GM12801 (cell line): ENCODE data around the gene RUFY4.

Experiments used
- CTCF ChIP-seq: IDR thresholded peaks from one replicate; pipeline ENCODE4 v1.5.1; 2011; ENCODE audit warnings: control low read depth; ENCODE audit not compliant: insufficient read length; ENCODE audit errors: extremely low read depth

Gene RUFY4

DNA sequence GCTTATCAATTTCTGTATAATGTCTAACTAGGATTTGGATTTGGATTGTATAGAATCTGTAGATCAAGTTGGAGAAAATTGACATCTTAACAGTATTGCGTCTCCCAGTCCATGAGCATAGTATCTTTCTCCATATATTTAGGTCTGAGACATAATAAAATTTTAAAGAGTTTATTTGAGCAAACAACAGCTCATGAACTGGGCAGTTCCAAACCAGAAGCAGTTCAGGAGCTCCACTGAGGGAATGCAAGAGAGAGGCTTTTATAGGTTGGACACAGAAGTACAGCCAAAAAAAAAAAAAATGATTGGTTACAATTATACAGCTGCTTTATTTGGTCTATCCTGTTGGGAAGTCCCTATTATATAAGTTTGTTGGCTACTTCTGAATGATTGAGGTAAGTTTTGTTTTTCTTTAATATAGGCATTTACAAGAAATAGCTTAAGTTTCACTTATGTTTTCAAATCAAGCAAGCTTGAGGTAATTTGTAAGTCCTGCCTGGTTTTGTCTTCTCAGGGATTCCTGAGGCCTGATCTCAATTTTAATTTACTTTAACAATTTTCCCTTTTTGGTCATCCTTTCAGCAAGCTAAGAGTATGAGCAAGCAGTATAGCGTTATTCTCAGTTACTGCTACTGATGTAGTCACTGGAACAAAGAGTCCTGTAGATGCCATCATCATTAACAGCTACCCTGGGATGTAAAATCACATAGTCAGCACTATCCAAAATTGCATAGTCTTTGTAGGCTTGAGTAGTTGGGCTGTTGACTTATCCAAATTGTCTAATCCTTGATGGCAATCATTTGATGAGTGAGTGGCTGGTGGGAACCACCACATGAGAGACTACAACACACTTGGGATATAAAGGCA is 27.5 kb upstream of the RUFY4 start:
- TF ChIP-seq CTCF = no peak

DNA sequence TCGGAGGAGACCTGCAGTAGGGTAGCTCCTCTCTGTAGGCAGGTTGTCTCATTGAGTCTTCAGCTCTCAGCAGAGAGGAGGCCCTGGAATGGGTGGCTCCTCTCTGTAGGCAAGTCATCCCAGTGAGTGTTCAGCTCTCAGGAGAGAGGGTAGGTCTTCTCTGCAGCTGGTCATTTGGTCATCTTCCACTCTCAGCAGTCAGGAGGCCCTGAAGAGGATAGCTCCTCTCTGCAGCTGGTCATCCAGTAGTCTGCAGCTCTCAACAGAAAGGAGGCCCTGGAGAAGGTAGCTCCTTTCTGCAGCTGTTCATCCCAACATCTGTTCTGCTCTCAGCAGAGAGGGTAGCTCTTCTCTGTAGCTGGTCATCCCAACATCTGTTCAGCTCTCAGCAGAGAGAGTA is 26.0 kb upstream of the RUFY4 start:
- no peak for TF ChIP-seq CTCF

DNA sequence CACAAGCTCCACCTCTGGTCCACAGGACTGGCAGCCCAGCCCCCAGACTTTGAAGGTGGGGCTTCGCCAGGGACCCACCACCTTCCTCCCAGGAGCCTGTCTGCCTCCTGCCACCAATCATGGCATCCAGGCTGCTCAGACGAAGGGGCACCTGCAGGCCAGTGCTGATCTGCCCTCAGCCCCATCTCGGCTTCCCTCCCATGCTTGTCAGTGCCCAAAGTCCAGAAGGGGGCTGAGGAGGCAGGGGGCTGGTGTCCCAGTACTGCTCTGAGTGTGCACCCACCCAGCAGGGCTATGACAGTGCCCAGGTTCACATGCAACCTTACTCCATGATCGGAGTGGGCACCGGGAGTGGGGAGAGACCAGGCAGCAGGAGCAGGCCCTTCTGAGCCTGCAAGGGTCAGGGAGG is 25.3 kb upstream of the RUFY4 start:
- TF ChIP-seq CTCF = no peak

DNA sequence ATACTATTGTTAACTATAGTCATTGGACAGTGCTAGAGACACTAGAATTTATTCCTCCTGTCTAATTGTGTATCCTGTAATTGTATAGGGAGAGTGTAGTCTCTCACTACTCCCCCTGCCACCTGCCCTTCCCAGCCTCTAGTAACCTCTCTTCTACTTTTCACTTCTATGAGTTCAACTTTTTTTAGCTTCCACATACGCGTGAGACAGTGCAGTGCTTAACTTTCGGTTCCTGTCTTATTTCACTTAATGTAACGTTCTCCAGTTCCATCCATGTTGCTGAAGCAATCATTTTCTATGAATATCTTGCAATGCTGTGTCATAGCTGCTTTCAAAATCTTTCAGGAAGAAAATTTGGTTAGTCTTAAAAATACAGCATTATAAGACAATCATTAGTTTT is 22.8 kb upstream of the RUFY4 start:
- no peak for TF ChIP-seq CTCF

DNA sequence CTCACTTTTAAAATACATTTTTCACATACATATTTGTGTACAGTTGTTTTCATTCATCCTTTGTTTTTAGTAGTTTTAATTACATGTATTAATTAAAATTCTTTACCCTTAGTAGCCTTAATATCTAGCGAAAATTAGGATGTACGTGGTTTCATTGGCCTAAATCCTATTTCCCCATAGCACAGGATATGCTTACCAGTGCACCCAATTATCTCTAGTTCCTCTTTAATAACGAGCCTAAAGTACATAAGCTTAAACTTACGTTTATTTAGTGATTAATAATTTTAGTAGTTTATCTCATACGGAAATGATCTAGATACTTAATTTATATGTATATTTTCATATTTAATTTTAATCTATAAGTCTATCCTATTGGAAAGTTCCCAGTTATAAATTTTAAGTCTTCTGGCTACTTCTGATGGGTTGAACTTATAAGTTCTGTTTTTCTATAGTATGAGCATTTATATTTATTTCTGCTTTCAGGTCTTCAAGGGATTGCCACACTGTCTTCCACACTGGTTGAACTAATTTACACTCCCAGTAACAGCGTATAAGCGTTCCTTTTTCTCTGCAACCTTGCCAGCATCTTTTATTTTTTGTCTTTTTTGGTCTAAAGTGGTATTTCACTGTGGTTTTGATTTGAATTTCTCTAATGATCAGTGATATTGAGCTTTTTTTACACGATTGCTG is 21.4 kb upstream of the RUFY4 start:
- TF ChIP-seq CTCF = no peak

GRCh38 chr2:218051903-218052302 is 17.1 kb upstream of the RUFY4 start:
- no peak for TF ChIP-seq CTCF

DNA sequence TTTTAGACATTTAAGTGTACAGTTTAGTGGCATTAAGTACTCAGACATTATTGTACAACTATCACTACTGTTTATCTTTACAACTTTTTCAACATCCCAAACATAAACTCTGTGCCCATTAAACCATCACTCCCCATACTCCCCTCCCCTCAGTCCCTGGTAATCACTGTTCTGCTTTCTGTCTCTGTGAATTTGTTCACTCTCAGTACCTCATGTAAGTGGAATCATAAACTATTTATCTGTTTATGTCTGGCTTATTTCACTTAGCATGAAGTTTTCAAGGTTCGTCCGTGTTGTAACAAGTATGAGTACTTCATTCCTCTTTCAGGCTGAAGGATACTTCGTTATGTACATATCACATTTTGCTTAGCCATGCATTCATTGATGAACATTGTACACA is 9.8 kb upstream of the RUFY4 start:
- TF ChIP-seq CTCF = no peak
